ENCODE measurements around the gene BTBD9.

Gene BTBD9

DNA sequence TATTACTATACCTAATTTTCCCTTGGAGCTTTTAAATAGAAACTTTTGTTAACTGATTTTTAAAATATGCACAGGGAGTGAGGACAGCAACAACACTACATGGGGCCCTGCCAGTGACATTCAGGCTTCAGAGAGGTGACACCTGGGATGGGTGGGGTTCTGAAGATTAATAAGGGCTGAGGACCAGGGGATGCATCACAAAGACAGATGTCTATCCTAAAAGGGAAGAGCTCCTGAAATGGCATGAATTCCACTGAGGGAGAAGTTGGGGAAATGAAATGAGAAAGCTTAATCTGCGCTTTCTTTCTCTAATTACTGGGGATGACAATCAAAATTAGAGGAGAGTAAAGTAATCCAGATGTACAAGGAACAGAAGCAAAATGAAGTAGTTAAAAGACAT, 162.8 kb downstream of the BTBD9 start:
- TF ChIP-seq, protein P1, sequence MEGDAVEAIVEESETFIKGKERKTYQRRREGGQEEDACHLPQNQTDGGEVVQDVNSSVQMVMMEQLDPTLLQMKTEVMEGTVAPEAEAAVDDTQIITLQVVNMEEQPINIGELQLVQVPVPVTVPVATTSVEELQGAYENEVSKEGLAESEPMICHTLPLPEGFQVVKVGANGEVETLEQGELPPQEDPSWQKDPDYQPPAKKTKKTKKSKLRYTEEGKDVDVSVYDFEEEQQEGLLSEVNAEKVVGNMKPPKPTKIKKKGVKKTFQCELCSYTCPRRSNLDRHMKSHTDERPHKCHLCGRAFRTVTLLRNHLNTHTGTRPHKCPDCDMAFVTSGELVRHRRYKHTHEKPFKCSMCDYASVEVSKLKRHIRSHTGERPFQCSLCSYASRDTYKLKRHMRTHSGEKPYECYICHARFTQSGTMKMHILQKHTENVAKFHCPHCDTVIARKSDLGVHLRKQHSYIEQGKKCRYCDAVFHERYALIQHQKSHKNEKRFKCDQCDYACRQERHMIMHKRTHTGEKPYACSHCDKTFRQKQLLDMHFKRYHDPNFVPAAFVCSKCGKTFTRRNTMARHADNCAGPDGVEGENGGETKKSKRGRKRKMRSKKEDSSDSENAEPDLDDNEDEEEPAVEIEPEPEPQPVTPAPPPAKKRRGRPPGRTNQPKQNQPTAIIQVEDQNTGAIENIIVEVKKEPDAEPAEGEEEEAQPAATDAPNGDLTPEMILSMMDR (IDR thresholded peaks at IDR 0.05; ENCODE audit: low read depth, low read length, poor library complexity, severe bottlenecking): no peak
- no peak for TF ChIP-seq EZH2phosphoT487 (IDR thresholded peaks at IDR 0.05; ENCODE audit: borderline replicate concordance, low read length)
- Histone ChIP-seq H3F3A (ENCODE audit: control insufficient read depth, insufficient read depth) (no peaks in the 10 kb centered on the region), H3K9me3 (ENCODE audit: control insufficient read depth, insufficient read depth, low read length) (no peaks in the 10 kb centered on the region), H3K4me1 (ENCODE audit: control insufficient read depth, low read length) (no peaks in the 10 kb centered on the region), H3K79me2 (ENCODE audit: control insufficient read depth, low read length) (no peaks in the 10 kb centered on the region), H3K27ac (ENCODE audit: low read depth, low read length) (no peak overlapping the region), H3K9me2 (replicated peaks; ENCODE audit: control insufficient read depth, low read length) (no peaks in the 10 kb centered on the region), H4K20me1 (ENCODE audit: control insufficient read depth, insufficient read depth, low read depth, low read length) (no peaks in the 10 kb centered on the region), H3K27me3 (ENCODE audit: control insufficient read depth, low read length) (0 out of 2 replicates have a peak, but pooled peaks cover 4% of the 10 kb centered on the region), H3K4me2 (ENCODE audit: low read length) (no peak overlapping the region), H3K4me3 (ENCODE audit: low read length) (no peak overlapping the region), H3K36me3 (ENCODE audit: control insufficient read depth, low read length) (no peaks in the 10 kb centered on the region)

- H3K9me3 ChIP-seq (ENCODE audit: control insufficient read depth, insufficient read depth, low read length): no peaks in the 10 kb centered on the region
- H3K9me2 ChIP-seq (replicated peaks; ENCODE audit: control insufficient read depth, low read length): no peaks in the 10 kb centered on the region
- no peaks in the 10 kb centered on the region for H3K36me3 ChIP-seq (ENCODE audit: control insufficient read depth, low read length)
- TF ChIP-seq, protein P1 (IDR thresholded peaks at IDR 0.05; ENCODE audit: low read depth, low read length, poor library complexity, severe bottlenecking): no peak
- no peak for TF ChIP-seq EZH2phosphoT487 (IDR thresholded peaks at IDR 0.05; ENCODE audit: borderline replicate concordance, low read length)
- H3K79me2 ChIP-seq (ENCODE audit: control insufficient read depth, low read length): no peaks in the 10 kb centered on the region
- H3K4me3 ChIP-seq (ENCODE audit: low read length): no peak overlapping the region
- no peaks in the 10 kb centered on the region for H3F3A ChIP-seq (ENCODE audit: control insufficient read depth, insufficient read depth)
- no peaks in the 10 kb centered on the region for H4K20me1 ChIP-seq (ENCODE audit: control insufficient read depth, insufficient read depth, low read depth, low read length)
- no peaks in the 10 kb centered on the region for H3K4me1 ChIP-seq (ENCODE audit: control insufficient read depth, low read length)
- H3K4me2 ChIP-seq (ENCODE audit: low read length): no peak overlapping the region
- H3K27ac ChIP-seq (ENCODE audit: low read depth, low read length): no peak overlapping the region
- 0 out of 2 replicates have a peak, but pooled peaks cover 4% of the 10 kb centered on the region for H3K27me3 ChIP-seq (ENCODE audit: control insufficient read depth, low read length)
Observed at GRCh38 chr6:38476141-38476540, 163.6 kb downstream of the BTBD9 start.

DNA sequence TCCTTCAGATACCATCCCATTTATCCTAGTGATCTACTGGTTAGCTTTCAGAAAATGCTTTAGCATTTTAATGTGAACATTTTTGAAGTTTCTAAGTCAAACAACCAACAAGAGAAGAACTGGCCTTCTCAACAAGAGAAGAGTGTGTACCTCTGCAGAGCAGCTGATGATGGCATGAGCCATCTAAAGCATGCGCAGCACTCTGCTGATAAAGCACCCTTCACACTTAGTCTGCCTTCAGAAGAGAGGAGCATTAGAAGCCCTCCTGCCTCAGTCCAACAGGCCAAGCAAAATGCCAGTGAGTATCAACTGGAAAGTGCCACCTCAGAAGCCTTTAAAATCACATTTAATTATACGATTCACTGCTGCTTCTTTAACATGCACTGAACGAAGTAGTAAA, 169.2 kb downstream of the BTBD9 start:
- Histone ChIP-seq H3K9me3 (ENCODE audit: control insufficient read depth, insufficient read depth, low read length) (no peaks in the 10 kb centered on the region), H4K20me1 (ENCODE audit: control insufficient read depth, insufficient read depth, low read depth, low read length) (no peaks in the 10 kb centered on the region), H3K9me2 (replicated peaks; ENCODE audit: control insufficient read depth, low read length) (no peaks in the 10 kb centered on the region), H3F3A (ENCODE audit: control insufficient read depth, insufficient read depth) (no peaks in the 10 kb centered on the region), H3K4me2 (ENCODE audit: low read length) (no peak overlapping the region), H3K27me3 (ENCODE audit: control insufficient read depth, low read length) (0 out of 2 replicates have a peak, but pooled peaks cover 3% of the 10 kb centered on the region), H3K4me3 (ENCODE audit: low read length) (no peak overlapping the region), H3K27ac (ENCODE audit: low read depth, low read length) (no peak overlapping the region), H3K4me1 (ENCODE audit: control insufficient read depth, low read length) (no peaks in the 10 kb centered on the region), H3K79me2 (ENCODE audit: control insufficient read depth, low read length) (no peaks in the 10 kb centered on the region), H3K36me3 (ENCODE audit: control insufficient read depth, low read length) (no peaks in the 10 kb centered on the region)
- TF ChIP-seq, protein P1 (IDR thresholded peaks at IDR 0.05; ENCODE audit: low read depth, low read length, poor library complexity, severe bottlenecking): no peak
- no peak for TF ChIP-seq EZH2phosphoT487 (IDR thresholded peaks at IDR 0.05; ENCODE audit: borderline replicate concordance, low read length)

Data from DOHH2 (cell line).